ENCODE data around the gene CCDC63.
"Not testable (repeated sequence)": the region's sequence is repeated elsewhere in the genome, so short reads cannot be mapped to it uniquely, and the experiment has no call there.

CCDC63 gene

DNA sequence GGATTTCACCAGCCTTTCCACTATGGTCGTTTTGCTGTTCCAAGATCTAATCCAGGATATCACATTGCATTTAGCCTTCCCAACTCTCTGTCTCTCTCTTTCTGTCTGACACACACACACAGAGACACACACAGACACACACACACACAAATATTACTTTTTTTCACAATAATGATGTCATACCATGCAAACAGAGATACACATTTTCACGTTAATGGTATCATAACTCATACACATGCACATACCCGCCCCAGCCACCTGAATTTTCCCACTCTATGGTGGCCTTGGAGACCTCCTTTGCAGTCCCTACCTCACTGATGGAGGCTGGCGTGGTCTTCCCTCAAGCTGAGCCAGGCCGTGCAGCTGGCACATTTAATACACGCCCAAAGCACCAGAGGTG is 80.8 kb downstream of the CCDC63 start:
- no peak for DNase-seq

DNA sequence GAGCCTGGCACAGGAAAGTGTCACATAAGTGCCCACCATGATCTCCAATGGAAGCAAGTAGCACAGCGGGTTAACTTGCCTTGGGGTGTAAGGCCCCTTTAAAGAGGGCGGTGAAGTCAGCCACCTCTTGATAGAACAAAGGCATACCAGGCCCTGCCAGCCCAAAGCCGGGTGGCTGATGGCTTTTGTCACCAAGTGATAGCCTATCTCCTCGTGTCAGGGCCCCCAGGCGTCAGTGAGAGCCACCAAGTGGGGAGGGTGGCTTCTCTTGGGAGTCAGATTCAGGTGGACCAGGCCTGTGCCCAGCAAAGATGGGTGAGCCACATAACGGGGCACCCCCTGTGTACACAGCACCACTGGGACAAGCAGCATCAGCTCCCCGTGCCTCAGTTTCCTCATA is 81.9 kb downstream of the CCDC63 start:
- DNase-seq, result no peak

DNA sequence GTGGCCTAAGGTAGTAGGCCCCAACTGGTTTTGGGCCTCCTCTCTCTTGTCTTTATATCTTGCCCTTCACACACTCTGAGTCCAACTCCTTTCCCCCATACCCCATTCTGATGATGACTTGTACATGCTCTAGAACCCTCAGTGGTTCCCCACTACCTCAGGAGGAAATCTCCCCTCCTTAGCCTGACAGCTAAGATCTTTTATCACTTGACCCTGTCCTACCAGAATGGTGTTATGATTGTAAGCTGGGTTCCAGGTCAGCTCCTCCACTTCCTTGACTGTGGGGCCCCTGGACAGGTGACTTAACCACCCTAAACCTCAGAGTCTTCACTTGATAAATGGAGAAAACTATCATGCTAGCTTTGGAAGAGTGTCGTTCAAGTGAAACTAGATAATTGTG is 83.0 kb downstream of the CCDC63 start:
- no peak for DNase-seq

DNA sequence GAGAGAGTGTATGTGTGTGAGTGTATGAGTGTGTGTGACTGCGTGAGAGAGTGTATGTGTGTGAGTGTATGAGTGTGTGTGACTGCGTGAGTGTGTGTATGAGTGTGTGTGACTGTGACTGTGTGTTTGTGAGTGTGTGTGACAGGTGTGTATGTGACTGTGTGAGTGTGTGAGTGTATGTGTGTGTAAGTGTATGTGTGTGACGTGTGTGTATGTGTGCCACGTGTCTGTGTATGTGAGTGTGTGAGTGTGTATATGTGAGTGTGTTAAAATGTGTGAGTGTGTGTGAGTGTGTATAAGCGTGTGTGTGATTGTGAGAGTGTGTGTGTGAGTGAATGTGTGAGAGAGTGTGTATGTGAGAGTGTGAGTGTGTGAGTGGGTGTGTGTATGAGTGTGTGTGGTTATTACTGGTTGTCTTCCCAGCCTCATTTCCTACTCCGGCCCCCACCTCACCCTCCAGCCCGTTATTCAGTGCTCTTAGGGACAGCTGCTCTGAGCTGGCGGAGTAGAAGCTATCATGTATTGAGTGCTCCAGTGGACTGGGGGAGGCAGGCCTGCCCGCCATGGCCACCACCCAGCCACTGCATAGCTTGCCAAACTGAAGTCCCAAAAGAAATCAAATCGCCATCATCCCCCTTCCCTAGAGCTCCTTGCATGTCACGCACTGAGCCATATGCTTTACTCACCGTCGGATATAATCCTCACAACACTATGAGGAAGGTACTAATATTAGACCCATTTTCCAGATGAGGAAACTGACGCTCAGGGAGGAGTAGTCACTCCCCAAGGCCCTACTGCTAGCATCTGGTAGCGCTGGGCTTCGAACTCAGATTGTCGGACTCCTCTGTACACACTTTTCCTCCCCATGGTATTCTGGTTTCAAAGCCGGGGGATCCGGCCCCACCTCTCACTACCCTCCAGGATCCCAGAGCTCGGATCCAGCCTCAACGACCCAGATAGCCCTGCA is 83.8 kb downstream of the CCDC63 start:
- no peak for DNase-seq

DNA sequence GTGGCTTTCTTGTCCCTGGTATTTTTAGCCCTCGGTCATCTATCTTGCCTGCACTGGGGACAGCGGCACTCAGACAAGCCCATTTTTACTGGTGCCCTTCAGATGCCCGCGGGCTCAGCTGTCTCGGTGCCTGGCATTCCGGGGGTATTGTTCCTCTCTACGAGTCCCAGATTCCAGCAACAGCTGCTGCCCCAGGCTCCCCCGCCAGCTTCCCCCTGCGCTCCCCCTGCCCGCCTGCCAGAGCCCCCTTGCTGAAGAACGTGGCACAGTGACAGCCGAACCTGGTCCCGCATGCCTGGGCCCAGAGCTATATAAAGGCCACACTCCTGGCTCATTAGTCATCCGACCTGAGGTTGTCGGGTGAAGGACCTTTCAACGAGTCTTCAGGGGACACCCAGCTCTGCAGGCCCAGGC is 84.5 kb downstream of the CCDC63 start:
- DNase-seq, result no peak

DNA sequence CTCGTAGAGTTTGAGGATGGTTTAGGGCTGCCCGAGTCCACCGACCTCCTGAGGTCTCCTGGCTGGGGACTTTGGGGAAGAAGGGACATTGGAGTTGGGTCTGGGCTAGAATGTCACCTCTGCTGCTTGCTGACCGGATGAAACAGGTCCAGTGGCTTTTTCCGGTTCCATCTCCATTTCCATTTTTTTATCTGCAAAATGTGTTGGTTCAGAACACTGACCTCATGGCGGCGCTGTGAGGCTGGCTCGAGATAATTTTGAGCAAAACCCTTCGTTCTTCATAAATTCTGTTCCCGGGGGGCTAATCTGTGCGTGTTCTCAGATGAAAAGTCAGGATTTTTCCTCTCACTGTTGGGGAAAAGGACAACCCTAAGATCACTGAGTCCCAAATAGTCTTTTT is 85.3 kb downstream of the CCDC63 start:
- no peak for DNase-seq

DNA sequence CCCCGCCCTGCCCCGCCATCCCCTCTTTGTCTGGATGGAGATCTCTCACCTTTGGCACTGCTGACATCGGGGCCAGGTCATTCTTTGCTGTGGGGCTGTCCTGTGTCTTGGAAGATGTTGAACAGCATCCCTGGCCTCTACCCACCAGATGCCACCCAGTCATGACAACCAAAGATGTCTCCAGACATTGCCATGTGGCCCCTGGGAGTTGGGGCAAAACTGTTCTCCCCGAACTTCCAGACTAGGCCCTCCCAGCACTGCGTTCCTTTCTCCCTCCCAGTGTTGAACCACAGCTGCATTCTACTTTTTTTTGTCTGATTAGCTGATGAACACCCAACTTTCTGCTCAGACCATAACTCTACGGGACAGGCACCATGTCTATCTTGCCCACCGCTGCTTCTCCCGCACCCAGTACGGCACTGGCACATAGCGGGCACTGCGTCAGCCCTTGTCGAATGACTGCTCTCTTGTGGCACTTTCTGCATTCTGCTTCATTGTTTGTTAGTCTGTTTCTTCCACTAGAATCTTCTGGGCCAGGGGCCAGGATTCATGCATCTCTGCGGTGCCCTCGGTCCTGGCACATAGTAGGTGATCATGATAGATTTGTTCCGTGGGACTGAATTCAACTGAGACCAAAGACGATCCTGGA is 86.7 kb downstream of the CCDC63 start:
- no peak for DNase-seq

DNA sequence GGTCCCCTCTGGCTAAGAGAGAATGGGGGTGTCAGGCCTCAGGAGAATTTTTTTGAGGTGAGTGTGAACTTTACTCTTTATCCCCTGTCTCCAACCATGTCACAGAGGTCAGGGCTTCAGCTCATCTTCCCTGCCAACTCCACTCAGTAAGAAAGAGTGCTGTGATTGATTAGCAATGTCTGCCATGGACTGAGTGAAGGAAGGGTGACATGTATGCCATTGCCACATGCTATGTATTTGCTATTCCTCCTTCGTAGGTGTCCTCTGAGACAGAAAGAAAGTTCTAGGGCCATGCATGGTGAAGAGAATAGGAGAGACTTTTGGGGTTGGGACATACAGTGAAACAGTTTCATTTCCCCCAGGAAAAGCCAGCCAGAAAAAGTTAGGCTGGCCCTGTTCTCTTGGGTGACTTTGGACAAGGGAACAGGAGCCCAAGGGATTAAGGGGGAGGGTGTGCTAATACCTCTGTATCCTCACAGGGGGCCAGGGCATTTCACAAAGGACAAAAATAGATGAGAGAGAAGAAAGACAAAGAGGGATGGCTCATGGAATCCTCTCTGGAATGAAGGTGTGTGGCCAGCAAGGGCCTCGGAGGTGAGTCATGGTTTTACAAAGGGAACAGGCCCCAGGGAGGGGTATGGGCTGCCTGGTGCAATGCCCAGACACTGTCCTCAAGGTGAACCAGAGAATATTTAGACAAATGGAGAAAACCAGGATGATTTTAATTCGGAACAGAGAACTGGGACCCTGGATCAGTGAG is 87.5 kb downstream of the CCDC63 start:
- DNase-seq, result no peak

DNA sequence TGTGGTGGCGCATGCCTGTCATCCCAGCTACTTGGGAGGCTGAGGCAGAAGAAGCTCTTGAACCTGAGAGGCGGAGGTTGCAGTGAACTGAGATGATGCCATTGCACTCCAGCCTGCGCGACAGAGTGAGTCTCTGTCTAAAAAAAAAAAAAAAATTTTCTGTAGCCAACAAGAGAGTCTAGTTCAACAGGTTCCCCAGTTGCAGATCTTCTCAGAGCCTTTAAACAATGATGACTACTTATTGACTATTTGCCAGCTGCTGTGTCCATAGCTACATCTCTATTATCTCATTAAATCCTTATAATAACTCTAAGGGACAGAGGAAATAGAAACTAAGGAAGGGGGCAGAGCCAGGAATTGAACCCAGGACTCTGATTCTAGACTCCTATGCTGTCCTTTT is 88.8 kb downstream of the CCDC63 start:
- no peak for DNase-seq

DNA sequence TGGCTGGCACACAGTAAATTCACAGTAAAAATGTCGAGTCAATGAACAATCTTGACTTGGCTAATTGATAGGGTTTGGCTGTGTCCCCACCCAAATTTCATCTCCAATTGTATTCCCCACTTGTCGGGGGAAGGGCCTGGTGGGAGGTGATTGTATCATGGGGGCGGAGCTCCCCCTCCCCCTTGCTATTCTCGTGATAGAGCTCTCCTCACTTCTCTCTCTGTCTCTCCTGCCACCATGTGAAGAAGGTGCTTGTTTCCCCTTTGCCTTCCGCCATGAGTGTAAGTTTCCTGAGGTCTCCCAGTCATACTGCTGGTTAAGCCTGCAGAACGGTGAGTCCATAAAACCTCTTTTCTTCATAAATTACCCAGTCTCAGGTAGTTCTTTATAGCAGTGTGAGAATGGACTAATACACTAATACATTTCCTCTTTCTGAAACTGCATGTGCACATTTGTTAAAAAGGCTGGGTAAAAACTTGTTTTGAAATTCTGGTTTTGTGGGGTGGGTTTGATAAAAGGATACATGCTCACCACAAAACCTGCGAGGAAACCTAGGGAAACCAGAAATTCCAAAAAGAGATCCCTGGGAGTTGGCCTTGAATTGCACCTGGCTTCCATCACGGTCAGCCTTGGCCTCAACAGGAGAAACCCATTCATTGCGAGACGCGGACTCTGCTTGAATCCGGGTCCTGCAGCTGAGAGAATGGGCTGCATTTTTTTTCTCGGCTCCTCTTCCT is 89.7 kb downstream of the CCDC63 start:
- no peak for DNase-seq

DNA sequence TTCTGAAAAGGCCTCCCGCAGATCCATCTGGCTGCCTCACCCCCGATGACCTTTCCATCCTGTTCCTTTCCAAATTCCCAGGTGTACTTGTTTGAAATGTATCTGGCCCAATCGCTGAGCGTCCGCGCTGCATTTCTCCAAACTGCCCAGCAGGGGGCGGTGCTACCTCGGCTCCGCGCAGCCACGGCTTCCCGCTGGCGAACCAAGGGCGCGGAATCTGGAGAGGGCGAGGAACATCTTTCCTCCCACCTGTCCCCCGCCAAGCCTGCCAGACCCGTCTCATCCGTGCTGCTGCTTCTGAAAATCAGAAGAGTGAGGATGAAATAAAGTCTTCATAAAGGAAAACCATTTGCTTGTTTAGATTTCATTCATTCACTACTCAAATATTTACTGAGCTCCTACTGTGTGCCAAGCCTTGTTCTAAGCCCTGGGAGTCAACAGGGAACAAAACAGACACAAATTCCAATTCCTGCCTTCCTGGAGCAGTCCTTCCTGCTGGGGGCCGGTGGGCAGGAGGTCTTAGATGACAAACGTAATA is 90.4 kb downstream of the CCDC63 start:
- DNase-seq, result peak; percentile 57

DNA sequence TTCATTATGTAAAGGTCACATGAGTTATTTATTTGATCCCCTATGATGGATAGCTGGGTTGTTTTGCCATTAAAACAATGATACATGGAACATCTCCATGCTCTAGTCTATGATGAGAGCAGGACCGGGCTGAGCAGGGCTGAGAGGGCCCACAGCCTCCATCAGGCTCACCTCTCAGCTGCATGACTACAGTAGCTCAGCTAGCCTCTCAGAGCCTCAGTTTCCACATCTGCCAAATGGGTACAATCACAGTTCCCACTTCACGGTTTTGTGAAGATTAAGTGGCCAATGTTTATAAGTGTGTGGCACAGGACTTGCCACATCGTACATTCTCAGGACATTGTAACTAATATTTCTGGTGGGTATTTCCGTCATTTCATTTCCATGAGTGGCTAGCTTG is 93.5 kb downstream of the CCDC63 start:
- no peak for DNase-seq

DNA sequence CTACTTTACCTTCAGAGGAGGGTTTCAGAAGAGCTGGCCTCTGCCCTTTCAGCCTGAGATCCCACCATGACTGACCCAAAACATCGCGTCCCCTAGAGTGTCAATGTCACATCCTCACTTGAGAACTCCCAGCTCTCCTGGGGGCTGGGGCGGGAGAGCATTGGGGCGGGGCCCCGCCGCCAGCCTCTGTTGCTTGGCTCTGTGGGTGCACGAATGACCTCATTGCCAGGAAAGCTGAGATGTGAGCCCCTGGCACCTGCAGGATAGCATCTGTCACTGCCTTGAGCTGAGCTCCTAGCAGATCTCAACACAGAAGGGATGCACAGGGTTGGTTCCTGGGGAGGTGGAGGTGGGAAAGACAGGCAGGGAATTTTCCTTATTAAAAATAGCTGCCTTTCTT is 94.1 kb downstream of the CCDC63 start:
- no peak for DNase-seq

DNA sequence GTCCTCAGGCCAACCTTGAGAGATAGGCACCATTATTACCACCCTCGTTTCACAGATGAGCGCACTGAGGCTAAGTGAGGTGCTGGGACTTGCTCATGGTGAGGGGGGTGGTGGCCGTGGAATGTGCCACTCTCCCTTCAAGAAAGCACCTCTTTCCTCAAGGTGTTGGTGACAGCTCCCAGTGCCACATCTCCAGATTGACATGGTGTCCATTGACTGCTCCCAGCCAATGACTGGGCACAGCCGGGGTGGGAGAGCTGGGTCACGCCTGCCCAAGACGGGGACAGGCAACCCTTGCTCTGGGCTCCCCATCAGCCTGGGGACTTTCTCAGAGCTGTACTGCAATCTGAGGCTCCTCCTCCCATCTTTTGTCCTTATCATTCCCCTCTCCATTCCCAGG is 94.6 kb downstream of the CCDC63 start:
- no peak for DNase-seq

DNA sequence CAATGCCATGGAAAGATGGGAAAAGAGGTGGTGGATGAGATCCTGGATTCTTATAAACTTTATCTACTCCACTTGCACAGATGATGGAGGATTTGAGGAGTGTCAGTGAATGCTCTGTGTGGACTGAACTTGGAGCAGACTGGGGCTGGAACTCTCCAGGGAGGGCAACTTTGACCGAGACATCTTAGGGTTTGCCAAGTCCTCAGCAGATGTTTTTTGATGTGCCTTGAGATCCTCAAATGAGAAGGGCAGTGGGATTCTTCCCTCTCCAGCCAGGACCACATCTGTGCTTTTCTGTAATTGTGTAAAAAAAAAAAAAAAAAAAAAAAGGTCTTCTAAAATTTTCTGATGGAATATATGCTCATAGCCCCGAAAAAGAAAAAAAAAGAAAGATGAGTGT is 96.6 kb downstream of the CCDC63 start:
- DNase-seq, result no peak

DNA sequence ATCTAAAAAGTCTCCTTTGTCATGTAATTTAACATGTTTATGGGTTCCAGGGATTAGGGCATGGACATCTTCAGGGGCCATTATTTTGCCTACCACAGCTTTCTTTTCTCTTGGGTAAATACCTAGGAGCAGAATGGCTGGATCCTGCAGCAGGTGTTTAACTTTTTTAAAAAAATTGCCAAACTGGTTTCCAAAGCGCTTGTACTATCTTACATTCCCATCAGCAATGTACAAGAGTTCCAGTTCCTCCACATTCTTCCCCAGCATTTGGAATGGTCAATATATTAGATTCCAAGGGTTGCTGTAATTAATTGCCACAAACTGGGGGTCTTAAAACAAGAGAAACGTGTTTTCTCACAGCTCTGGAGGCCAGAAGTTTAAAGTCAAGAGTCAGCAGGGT is 101.3 kb downstream of the CCDC63 start:
- no peak for DNase-seq

DNA sequence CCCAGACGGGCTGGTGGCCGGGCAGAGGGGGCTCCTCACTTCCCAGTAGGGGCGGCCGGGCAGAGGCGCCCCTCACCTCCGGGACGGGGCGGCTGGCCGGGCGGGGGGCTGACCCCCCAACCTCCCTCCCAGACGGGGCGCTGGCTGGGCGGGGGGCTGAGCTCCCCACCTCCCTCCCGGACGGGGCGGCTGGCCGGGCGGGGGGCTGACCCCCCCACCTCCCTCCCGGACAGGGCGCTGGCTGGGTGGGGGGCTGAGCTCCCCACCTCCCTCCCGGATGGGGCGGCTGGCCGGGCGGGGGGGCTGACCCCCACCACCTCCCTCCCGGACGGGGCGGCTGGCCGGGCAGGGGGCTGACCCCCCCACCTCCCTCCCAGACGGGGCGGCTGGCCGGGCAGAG is 103.7 kb downstream of the CCDC63 start:
- not testable (repeated sequence) for DNase-seq

DNA sequence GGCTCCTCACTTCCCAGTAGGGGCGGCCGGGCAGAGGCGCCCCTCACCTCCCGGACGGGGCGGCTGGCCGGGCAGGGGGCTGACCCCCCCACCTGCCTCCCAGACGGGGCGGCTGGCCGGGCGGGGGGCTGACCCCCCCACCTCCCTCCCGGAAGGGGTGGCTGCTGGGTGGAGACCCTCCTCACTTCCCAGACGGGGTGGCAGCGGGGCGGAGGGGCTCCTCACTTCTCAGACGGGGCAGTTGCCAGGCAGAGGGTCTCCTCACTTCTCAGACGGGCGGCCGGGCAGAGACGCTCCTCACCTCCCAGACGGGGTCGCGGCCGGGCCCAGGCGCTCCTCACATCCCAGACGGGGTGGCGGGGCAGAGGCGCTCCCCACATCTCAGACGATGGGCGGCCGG is 104.1 kb downstream of the CCDC63 start:
- DNase-seq, result not testable (repeated sequence)

All from activated CD4-positive, alpha-beta T cell treated with anti-CD3 and anti-CD28 coated beads, Interleukin-2, amount 50 U/mL, for 1 hour (primary cell).